Endothelial cell of umbilical vein (primary cell): Measurements from ENCODE around the gene AKT1. TPM values are rescaled to one million over a fixed set of nuclear protein-coding genes. Genes with fewer than 3 reads are reported as not detected.

Source experiments
- BruUV-seq: library from RNA; stranded (reverse); fragments of 400-500 nt; replicated peaks from 2 replicates; lab custom pipeline; 2021; lab: Mats Ljungman, UMichigan
- CTCF ChIA-PET: fragments of 300-600, 350-600 bp; sonication (Branson Sonifier 250); formaldehyde crosslinking; loops from one replicate; lab custom pipeline; 2021; ENCODE audit warnings: antibody characterized with exemption, inconsistent platforms; lab: Charles Lee
- POLR2A ChIA-PET: fragments of 300-600, 350-600 bp; sonication (Branson Sonifier 250); formaldehyde crosslinking; loops from one replicate; lab custom pipeline; 2021; ENCODE audit warnings: antibody characterized with exemption, inconsistent platforms; lab: Charles Lee
- DNase-seq: peaks from one replicate; pipeline ENCODE4 v3.0.0-alpha.2; 2011; ENCODE audit warnings: low read depth, low spot score
- FAIRE-seq: peaks from 2 replicates; lab custom pipeline; 2011; peaks lifted over from hg19 to GRCh38; lab: Jason Lieb, UNC
- H2AFZ ChIP-seq: 2 replicates; pipeline ENCODE4 v1.6.0; 2012; ENCODE audit warnings: low read depth, low read length, control low read depth, inconsistent platforms
- H3K27ac ChIP-seq: 2 replicates; pipeline ENCODE4 v1.5.1; 2011; ENCODE audit warnings: low read depth, mild to moderate bottlenecking, control low read depth, low read length, moderate library complexity; ENCODE audit not compliant: insufficient read depth
- H3K27me3 ChIP-seq, 2 experiments: 2 replicates each; pipeline versions ENCODE4 v1.6.0 to v1.6.1; 2011; ENCODE audit warnings: low read length in 2 of 2, mixed read lengths in 1 of 2; ENCODE audit not compliant: control insufficient read depth in 2 of 2, insufficient read depth in 2 of 2
- H3K36me3 ChIP-seq, 2 experiments: 2 replicates in 1 of 2; 3 replicates in 1 of 2; pipeline ENCODE4 v1.5.1; 2011; ENCODE audit warnings: low read length in 2 of 2, mild to moderate bottlenecking in 1 of 2, moderate library complexity in 1 of 2; ENCODE audit not compliant: control insufficient read depth in 2 of 2, insufficient read depth in 2 of 2; ENCODE audit errors: extremely low read depth in 1 of 2
- H3K4me1 ChIP-seq: 3 replicates; pipeline ENCODE4 v1.5.1; 2011; ENCODE audit warnings: mild to moderate bottlenecking, low read length; ENCODE audit not compliant: control insufficient read depth, insufficient read depth; ENCODE audit errors: extremely low read depth
- H3K4me2 ChIP-seq: 2 replicates; pipeline ENCODE4 v1.6.1; 2011; ENCODE audit warnings: low read length, control low read depth, mixed read lengths; ENCODE audit not compliant: insufficient read depth
- H3K4me3 ChIP-seq, 3 experiments: fragments of 200-600 bp in 1 of 3; sonication (generic), shearing (Covaris generic) in 1 of 3; replicated peaks in 1 of 3; 2 replicates each; pipeline ENCODE4 v1.5.1; 2011 to 2016; ENCODE audit warnings: control low read depth in 3 of 3, low read length in 3 of 3, mild to moderate bottlenecking in 2 of 3, inconsistent platforms in 1 of 3, low read depth in 1 of 3, moderate library complexity in 1 of 3; ENCODE audit not compliant: insufficient read depth in 1 of 3
- H3K79me2 ChIP-seq: 2 replicates; pipeline ENCODE4 v1.6.0; 2012; ENCODE audit warnings: low read length, inconsistent platforms; ENCODE audit not compliant: control insufficient read depth, insufficient read depth
- H3K9ac ChIP-seq: replicated peaks from 2 replicates; pipeline ENCODE3; 2011; ENCODE audit warnings: low read length, control low read depth; ENCODE audit not compliant: insufficient read depth; ENCODE audit errors: extremely low read depth
- H3K9me1 ChIP-seq: replicated peaks from 3 replicates; pipeline ENCODE4 v1.6.0; 2011; ENCODE audit warnings: mild to moderate bottlenecking, low read length; ENCODE audit not compliant: control insufficient read depth, insufficient read depth; ENCODE audit errors: extremely low read depth
- H3K9me3 ChIP-seq: replicated peaks from 2 replicates; pipeline ENCODE4 v1.5.1; 2012; ENCODE audit warnings: low read length, inconsistent platforms; ENCODE audit not compliant: control insufficient read depth, insufficient read depth
- H4K20me1 ChIP-seq: replicated peaks from 2 replicates; pipeline ENCODE3; 2011; ENCODE audit warnings: mild to moderate bottlenecking, low read length; ENCODE audit not compliant: control insufficient read depth, insufficient read depth; ENCODE audit errors: extremely low read depth
- EZH2 ChIP-seq: IDR thresholded peaks from 2 replicates; pipeline ENCODE4 v1.6.1; 2012; ENCODE audit warnings: borderline replicate concordance, low read depth, mild to moderate bottlenecking, moderate library complexity, low read length, inconsistent platforms; ENCODE audit not compliant: severe bottlenecking
- FOS ChIP-seq: IDR thresholded peaks from 2 replicates; pipeline ENCODE4 v1.6.1; 2011; ENCODE audit warnings: mild to moderate bottlenecking, low read length, moderate library complexity, borderline replicate concordance; ENCODE audit not compliant: insufficient read depth
- JUN ChIP-seq: IDR thresholded peaks from 2 replicates; pipeline ENCODE4 v1.6.1; 2011; ENCODE audit warnings: borderline replicate concordance, low read depth; ENCODE audit not compliant: insufficient read length, insufficient read depth
- MAX ChIP-seq: IDR thresholded peaks from 2 replicates; pipeline ENCODE4 v1.6.1; 2011; ENCODE audit not compliant: insufficient read depth, insufficient read length
- MYC ChIP-seq: IDR thresholded peaks from one replicate; pipeline ENCODE4 v1.6.1; 2011; ENCODE audit warnings: mild to moderate bottlenecking, low read depth, low read length
- POLR2A ChIP-seq: IDR thresholded peaks from 2 replicates; pipeline ENCODE4 v1.6.1; 2012; ENCODE audit warnings: low read depth, mild to moderate bottlenecking, control low read depth, low read length
- POLR2AphosphoS5 ChIP-seq: IDR thresholded peaks from 2 replicates; pipeline ENCODE4 v1.6.1; 2012; ENCODE audit warnings: low read depth, mild to moderate bottlenecking, control low read depth, low read length, moderate library complexity; ENCODE audit not compliant: insufficient read depth
- dilution Hi-C: fragments of 300-500 bp; cut with MboI; formaldehyde crosslinking; loops from one replicate; pipeline ENCODE4 v1.15.0; 2019; ENCODE audit warnings: low sequenced_read_pairs; ENCODE audit not compliant: extremely low pct_ligation_motif_present
- intact Hi-C: fragments of 100-400 bp; cut with micrococcal nuclease; formaldehyde crosslinking; loops from one replicate; pipeline ENCODE4 v1.10.0; 2022
- polyA plus RNA-seq, 4 experiments: library from polyadenylated mRNA; depleted of rRNA in 3 of 4; stranded (reverse) in 3 of 4; unstranded in 1 of 4; fragments of >200 nt; gene quantifications; 2 replicates each; pipeline versions ENCODE4 v1.2.1 to v1.2.3, GENCODE V29; 2011 to 2012; ENCODE audit warnings: missing spikeins in 1 of 4
- total RNA-seq: library from RNA; stranded (reverse); gene quantifications from 2 replicates; pipeline ENCODE4 v1.2.3, GENCODE V29; 2021

The AKT1 gene
- total and polyA plus RNA-seq, 2 donors (not counting 3 experiments of a cell fraction or from before 2014, with no cell fraction given): 177 to 191 TPM

GRCh38 chr14:104783484-104784217 is 11.9 kb downstream of the AKT1 start:
- no peak for DNase-seq
- no peak overlapping the region for H3K4me2 ChIP-seq
- no peaks in the 10 kb centered on the region for H3K27me3 ChIP-seq
- H4K20me1 ChIP-seq: no peaks in the 10 kb centered on the region
- H3K9me3 ChIP-seq: no peaks in the 10 kb centered on the region
- peaks cover 20% of the 10 kb centered on the region for H3K79me2 ChIP-seq
- intact Hi-C loops: no loop called here
- no peaks in the 10 kb centered on the region for H3K9me1 ChIP-seq
- H3K4me3 ChIP-seq: no peak overlapping the region
- peaks cover 2 to 16% of the 10 kb centered on the region in 2 experiments for H3K36me3 ChIP-seq
- POLR2A ChIA-PET: no interaction called here
- no peak overlapping the region for H3K9ac ChIP-seq
- no peak for FAIRE-seq
- CTCF ChIA-PET: no interaction called here
- H3K27ac ChIP-seq: no peak overlapping the region
- dilution Hi-C loops: no loop called here
- no peak overlapping the region for H2AFZ ChIP-seq
- BruUV-seq: no TSS peak
- TF ChIP-seq POLR2AphosphoS5: no peak
- H3K4me1 ChIP-seq: no peaks in the 10 kb centered on the region

- no peak for TF ChIP-seq MAX
- TF ChIP-seq POLR2A: no peak
- TF ChIP-seq MYC: no peak
- no peak for TF ChIP-seq JUN
- no peak for TF ChIP-seq FOS
- TF ChIP-seq EZH2: no peak
- H4K20me1 ChIP-seq: no peaks in the 10 kb centered on the region
Observed at GRCh38 chr14:104782808-104783139, 12.8 kb downstream of the AKT1 start.

More at GRCh38 chr14:104782808-104783139, 12.8 kb downstream of the AKT1 start:
- Histone ChIP-seq H3K27me3 (no peaks in the 10 kb centered on the region), H3K9me3 (no peaks in the 10 kb centered on the region), H3K4me2 (no peak overlapping the region), H3K79me2 (peaks cover 13% of the 10 kb centered on the region), H3K27ac (no peak overlapping the region), H3K9ac (no peak overlapping the region), H3K9me1 (no peaks in the 10 kb centered on the region), H3K4me1 (no peaks in the 10 kb centered on the region), H3K4me3 (no peak overlapping the region), H2AFZ (no peak overlapping the region), H3K36me3 (peaks cover 2 to 12% of the 10 kb centered on the region in 2 experiments)
- no TSS peak for BruUV-seq
- POLR2A ChIA-PET: no interaction called here
- dilution Hi-C loops: no loop called here
- FAIRE-seq (no peak), DNase-seq (no peak)
- intact Hi-C loops: no loop called here
- CTCF ChIA-PET: no interaction called here
